T-helper 17 cell (primary cell): ENCODE measurements around the gene SIT1. TPM values are rescaled to one million over a fixed set of nuclear protein-coding genes. Genes with fewer than 3 reads are reported as not detected.

Source experiments
- ATAC-seq: fragments of 150-1000 bp; cut with Tn5 transposase; 2 replicates; pipeline ENCODE4 v1.10.0; 2021; ENCODE audit warnings: mild to moderate bottlenecking, moderate library complexity
- DNase-seq, 3 donors: peaks; one replicate each; pipeline versions ENCODE4 v3.0.0 to v3.0.0-alpha.2; 2020 to 2021
- H3K9me3 ChIP-seq: one replicate; pipeline ENCODE4 v1.7.0; 2013; ENCODE audit warnings: low read length, mild to moderate bottlenecking; ENCODE audit not compliant: control insufficient read depth, poor library complexity, severe bottlenecking
- H3K27ac Mint-ChIP-seq: one replicate; pipeline ENCODE4 v1.8.0; 2022; ENCODE audit warnings: mild to moderate bottlenecking, moderate library complexity, mixed read lengths
- H3K27me3 Mint-ChIP-seq: one replicate; pipeline ENCODE4 v1.8.0; 2022; ENCODE audit warnings: mixed read lengths
- H3K36me3 Mint-ChIP-seq: one replicate; pipeline ENCODE4 v1.8.0; 2022; ENCODE audit warnings: low read depth, mixed read lengths
- H3K4me1 Mint-ChIP-seq: one replicate; pipeline ENCODE4 v1.8.0; 2022; ENCODE audit warnings: mild to moderate bottlenecking, mixed read lengths
- H3K4me3 Mint-ChIP-seq: one replicate; pipeline ENCODE4 v1.8.0; 2022; ENCODE audit warnings: mild to moderate bottlenecking, moderate library complexity, mixed read lengths
- total RNA-seq, 4 donors: library from RNA in 2 of 4; stranded (reverse) in 2 of 4; gene quantifications; one replicate each; pipeline ENCODE4 v1.2.3 and lab custom pipeline; 2022 to 2026

SIT1 gene
- total RNA-seq, 2 donors from 2014 or later: 33.9 to 48.9 TPM

- ATAC-seq (no peak), DNase-seq (no peak)
- Mint-ChIP-seq H3K36me3 (no peaks in the 10 kb centered on the region), H3K4me1 (peaks cover 20% of the 10 kb centered on the region), H3K4me3 (peak overlapping the region; percentile 74), H3K27ac (no peak overlapping the region), H3K27me3 (no peaks in the 10 kb centered on the region)
- no peaks in the 10 kb centered on the region for H3K9me3 ChIP-seq
These were observed 38.1 kb upstream of the SIT1 start for GRCh38 chr9:35688558-35689541.

- Mint-ChIP-seq H3K4me1 (peaks cover 20% of the 10 kb centered on the region), H3K4me3 (no peak overlapping the region), H3K27ac (no peak overlapping the region), H3K36me3 (no peaks in the 10 kb centered on the region), H3K27me3 (no peaks in the 10 kb centered on the region)
- ATAC-seq: no peak
- DNase-seq: no peak
- no peaks in the 10 kb centered on the region for H3K9me3 ChIP-seq
These were observed 37.3 kb upstream of the SIT1 start for GRCh38 chr9:35687972-35688557.

GRCh38 chr9:35687306-35687705 lies 36.6 kb upstream of the SIT1 start:
- no peak for DNase-seq
- no peak for ATAC-seq
- Mint-ChIP-seq H3K36me3 (no peaks in the 10 kb centered on the region), H3K27me3 (no peaks in the 10 kb centered on the region), H3K4me3 (no peak overlapping the region), H3K4me1 (peaks cover 20% of the 10 kb centered on the region), H3K27ac (no peak overlapping the region)
- no peaks in the 10 kb centered on the region for H3K9me3 ChIP-seq

- H3K27me3 Mint-ChIP-seq: no peaks in the 10 kb centered on the region
- ATAC-seq (no peak), DNase-seq (no peak)
- no peak overlapping the region for H3K4me3 Mint-ChIP-seq
- no peak overlapping the region for H3K27ac Mint-ChIP-seq
- no peaks in the 10 kb centered on the region for H3K9me3 ChIP-seq
- H3K36me3 Mint-ChIP-seq: no peaks in the 10 kb centered on the region
- peaks cover 14% of the 10 kb centered on the region for H3K4me1 Mint-ChIP-seq
These were observed 35.8 kb upstream of the SIT1 start for GRCh38 chr9:35686222-35687203.

GRCh38 chr9:35685506-35685905 lies 34.8 kb upstream of the SIT1 start:
- no peak for ATAC-seq
- H3K4me3 Mint-ChIP-seq: no peak overlapping the region

GRCh38 chr9:35684921-35685320 lies 34.2 kb upstream of the SIT1 start:
- peaks cover 8% of the 10 kb centered on the region for H3K4me1 Mint-ChIP-seq
- no peak overlapping the region for H3K4me3 Mint-ChIP-seq
- H3K9me3 ChIP-seq: no peaks in the 10 kb centered on the region
- DNase-seq: no peak
- H3K27me3 Mint-ChIP-seq: no peaks in the 10 kb centered on the region
- no peak overlapping the region for H3K27ac Mint-ChIP-seq
- no peaks in the 10 kb centered on the region for H3K36me3 Mint-ChIP-seq
- no peak for ATAC-seq

More at GRCh38 chr9:35685506-35685905, 34.8 kb upstream of the SIT1 start:
- Mint-ChIP-seq H3K36me3 (no peaks in the 10 kb centered on the region), H3K4me1 (peaks cover 8% of the 10 kb centered on the region), H3K27ac (no peak overlapping the region), H3K27me3 (no peaks in the 10 kb centered on the region)
- DNase-seq: no peak
- no peaks in the 10 kb centered on the region for H3K9me3 ChIP-seq

GRCh38 chr9:35683323-35683722 lies 32.6 kb upstream of the SIT1 start:
- Mint-ChIP-seq H3K27ac (no peak overlapping the region), H3K27me3 (no peaks in the 10 kb centered on the region)

GRCh38 chr9:35682520-35683315 lies 32.0 kb upstream of the SIT1 start:
- Mint-ChIP-seq H3K4me1 (peaks cover 5% of the 10 kb centered on the region), H3K4me3 (no peak overlapping the region), H3K36me3 (no peaks in the 10 kb centered on the region), H3K27me3 (no peaks in the 10 kb centered on the region), H3K27ac (no peak overlapping the region)
- no peaks in the 10 kb centered on the region for H3K9me3 ChIP-seq
- ATAC-seq: no peak
- no peak for DNase-seq

More at GRCh38 chr9:35683323-35683722, 32.6 kb upstream of the SIT1 start:
- no peak overlapping the region for H3K4me3 Mint-ChIP-seq
- no peak for ATAC-seq
- H3K9me3 ChIP-seq: no peaks in the 10 kb centered on the region
- DNase-seq: no peak
- peaks cover 5% of the 10 kb centered on the region for H3K4me1 Mint-ChIP-seq
- H3K36me3 Mint-ChIP-seq: no peaks in the 10 kb centered on the region

GRCh38 chr9:35682051-35682450 lies 31.3 kb upstream of the SIT1 start:
- H3K4me1 Mint-ChIP-seq: peaks cover 2% of the 10 kb centered on the region
- DNase-seq (no peak), ATAC-seq (no peak)
- no peaks in the 10 kb centered on the region for H3K9me3 ChIP-seq
- no peak overlapping the region for H3K27ac Mint-ChIP-seq
- no peaks in the 10 kb centered on the region for H3K27me3 Mint-ChIP-seq
- no peaks in the 10 kb centered on the region for H3K36me3 Mint-ChIP-seq
- H3K4me3 Mint-ChIP-seq: no peak overlapping the region

GRCh38 chr9:35681341-35682002 lies 30.7 kb upstream of the SIT1 start:
- no peak for ATAC-seq
- Mint-ChIP-seq H3K4me1 (peaks cover 5% of the 10 kb centered on the region), H3K27ac (no peak overlapping the region), H3K4me3 (no peak overlapping the region), H3K36me3 (no peaks in the 10 kb centered on the region), H3K27me3 (no peaks in the 10 kb centered on the region)
- H3K9me3 ChIP-seq: no peaks in the 10 kb centered on the region
- DNase-seq: no peak

- H3K36me3 Mint-ChIP-seq: no peaks in the 10 kb centered on the region
- H3K4me1 Mint-ChIP-seq: peaks cover 5% of the 10 kb centered on the region
- H3K4me3 Mint-ChIP-seq: no peak overlapping the region
- no peak overlapping the region for H3K27ac Mint-ChIP-seq
- ATAC-seq (no peak), DNase-seq (no peak)
- H3K27me3 Mint-ChIP-seq: no peaks in the 10 kb centered on the region
- H3K9me3 ChIP-seq: no peaks in the 10 kb centered on the region
These were observed 29.8 kb upstream of the SIT1 start for GRCh38 chr9:35680331-35681105.
